Tongue (tissue), 3 donors: Measurements from ENCODE around the gene ATP13A3. TPM values are rescaled to one million over a fixed set of nuclear protein-coding genes. Genes with fewer than 3 reads are reported as not detected.

Experiments
- DNase-seq: peaks from one replicate; pipeline ENCODE4 v3.0.0-alpha.2; 2015
- small RNA-seq: library from RNA; depleted of rRNA; stranded (forward); fragments of <200 nt; gene quantifications from one replicate; pipeline ENCODE3, GENCODE V24; 2014; ENCODE audit warnings: low replicate concordance
- total RNA-seq: library from RNA; depleted of rRNA; stranded (reverse); fragments of >200 nt; gene quantifications from one replicate; pipeline ENCODE4 v1.2.3, GENCODE V29; 2014

Gene ATP13A3
- total RNA-seq, 1 donor from 2014 or later: 125 TPM

DNA sequence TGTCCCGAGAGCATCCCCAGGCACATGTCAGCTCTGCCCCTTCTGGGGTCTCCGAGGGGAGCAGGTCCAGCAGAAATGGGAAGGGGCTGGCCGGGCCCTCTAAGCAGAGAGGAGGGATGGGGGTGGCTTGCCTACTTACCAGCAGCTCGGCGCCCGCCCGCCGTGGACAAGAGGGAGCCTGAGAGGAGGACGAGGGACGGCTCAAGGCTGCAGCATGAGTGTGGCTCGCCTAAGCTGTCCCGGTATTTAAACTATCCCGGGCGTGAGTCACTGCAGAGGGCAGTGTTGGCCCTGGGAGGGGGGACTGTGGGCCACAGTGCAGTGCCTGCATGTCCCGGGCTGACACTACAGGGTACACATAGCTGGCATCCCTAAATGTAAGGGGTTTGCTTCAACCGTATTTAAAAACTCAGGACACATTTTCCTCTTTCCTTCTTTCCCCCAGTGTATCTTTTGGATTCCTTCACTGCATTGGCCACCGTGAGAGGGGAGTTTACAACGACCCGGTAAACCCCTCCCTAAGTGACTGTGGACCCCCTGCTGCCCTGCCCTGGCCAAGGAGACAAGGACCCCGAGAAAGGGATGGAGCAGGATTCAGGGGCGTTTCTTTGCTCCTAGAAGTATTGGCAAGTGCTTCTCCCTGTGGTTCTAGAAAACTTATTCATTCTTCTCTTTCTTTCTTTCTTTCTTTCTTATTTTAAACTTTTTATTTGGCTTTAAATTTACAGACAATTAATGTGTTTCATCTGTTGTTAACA lies 117.1 kb downstream of the ATP13A3 start, which contains the start of gene LRRC15:
LRRC15 (minus strand) TSS at position 222 of the 758 bp plus-strand sequence. CDS start 8,700 bp downstream, outside the sequence.
- no peak for DNase-seq

DNA sequence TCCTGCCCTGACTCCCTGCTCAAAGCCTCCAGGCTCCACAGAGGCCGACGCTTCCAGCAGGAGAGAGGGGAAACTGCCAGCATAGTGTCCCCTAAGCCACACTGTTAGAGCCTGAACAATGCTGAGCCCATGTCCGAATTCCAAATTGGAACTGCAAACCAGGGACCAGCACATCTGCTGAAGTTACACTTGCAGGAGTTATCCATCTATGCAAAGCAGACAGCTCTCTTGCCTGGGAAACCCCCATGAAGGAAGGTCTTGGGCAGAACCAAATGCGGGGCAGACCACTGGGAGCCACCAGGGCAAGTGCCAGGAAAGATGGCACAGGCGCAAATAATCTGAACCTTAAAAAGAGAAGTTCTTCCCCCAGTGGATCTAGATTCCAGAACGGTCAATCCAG lies 117.9 kb downstream of the ATP13A3 start:
- no peak for DNase-seq

DNA sequence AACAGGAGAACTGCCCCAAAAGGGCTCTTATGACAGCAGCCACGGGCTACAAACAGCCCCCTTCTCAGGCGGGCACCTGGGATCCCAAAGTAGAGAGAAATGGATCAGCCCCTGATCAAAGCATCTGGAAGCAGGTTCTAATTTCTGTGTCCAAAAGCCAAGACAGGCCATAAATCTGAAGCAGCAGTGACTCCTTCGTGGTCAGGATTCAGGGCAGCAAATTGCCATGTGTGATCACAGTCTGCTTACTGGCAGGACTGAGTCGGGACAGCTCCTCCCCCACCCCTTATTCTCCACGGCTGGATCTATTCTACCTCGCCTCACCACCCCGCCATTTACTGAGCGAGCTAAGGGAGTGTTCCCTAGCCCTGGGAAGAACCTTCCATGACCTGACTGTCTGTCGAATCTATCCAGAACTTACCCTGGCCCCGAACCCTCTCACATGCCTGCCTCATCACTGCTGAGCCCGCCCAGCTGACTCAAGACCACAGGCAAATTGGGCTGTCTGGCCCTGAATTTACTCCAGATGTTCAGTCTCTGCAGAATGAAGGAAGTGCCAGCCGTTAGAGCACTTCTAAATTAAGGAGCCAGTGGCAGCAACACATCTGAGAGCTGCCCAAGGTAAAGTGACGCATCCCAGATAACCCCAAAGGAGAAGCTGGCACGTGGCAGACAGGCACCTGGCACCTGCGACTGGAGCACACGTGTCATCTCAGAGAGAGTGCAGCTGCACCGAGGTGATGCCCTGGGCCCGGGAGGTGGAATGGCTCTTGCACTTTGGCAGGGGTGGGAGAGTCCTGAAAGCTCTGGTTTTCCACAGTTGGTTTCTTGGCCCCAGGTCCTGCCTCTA lies 118.6 kb downstream of the ATP13A3 start:
- DNase-seq: peak; percentile 32

DNA sequence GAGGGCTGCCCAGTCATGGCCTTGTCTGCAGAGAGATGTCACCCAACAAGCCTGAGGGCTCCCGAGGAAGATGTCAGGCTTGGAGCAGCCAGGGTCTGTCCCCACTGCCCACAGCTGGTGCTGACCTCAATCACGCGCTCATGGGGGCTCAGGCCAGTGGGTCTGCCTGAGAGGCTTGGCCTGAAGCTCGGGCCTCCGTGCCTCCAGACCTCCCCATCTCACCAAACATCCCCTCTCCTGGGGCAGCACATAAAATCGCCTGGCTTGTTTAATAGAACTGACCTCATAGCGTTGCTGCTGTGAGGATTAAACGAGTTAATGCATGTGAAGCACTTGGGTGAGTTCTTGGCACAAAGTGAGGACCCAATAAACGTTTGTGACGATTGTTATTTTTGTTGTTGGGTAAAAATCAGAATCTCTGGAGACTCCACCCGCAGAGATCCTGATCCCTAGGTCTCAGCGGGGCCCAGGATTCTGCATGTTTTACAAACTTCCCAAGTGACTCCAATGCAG lies 120.8 kb downstream of the ATP13A3 start:
- no peak for DNase-seq

DNA sequence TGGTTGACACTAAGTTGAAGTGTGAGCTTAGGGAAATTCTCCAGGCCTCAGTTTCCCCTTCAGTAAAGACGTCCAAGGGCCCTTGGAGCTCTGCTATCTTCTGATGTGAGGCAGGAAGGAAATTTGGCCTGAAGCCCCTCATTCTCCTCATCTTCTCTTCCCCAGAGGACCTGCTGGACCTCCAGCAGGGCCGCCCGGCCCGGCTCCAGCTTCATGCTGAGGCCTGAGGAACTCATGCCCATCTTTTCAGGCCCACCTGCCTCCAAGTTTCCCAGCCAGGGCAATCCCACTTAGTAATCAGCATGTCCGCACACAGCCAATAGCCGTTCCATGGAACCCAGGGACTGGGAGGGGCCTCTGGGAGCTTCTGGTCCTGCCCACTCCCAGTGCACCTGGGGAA lies 121.3 kb downstream of the ATP13A3 start:
- no peak for DNase-seq

DNA sequence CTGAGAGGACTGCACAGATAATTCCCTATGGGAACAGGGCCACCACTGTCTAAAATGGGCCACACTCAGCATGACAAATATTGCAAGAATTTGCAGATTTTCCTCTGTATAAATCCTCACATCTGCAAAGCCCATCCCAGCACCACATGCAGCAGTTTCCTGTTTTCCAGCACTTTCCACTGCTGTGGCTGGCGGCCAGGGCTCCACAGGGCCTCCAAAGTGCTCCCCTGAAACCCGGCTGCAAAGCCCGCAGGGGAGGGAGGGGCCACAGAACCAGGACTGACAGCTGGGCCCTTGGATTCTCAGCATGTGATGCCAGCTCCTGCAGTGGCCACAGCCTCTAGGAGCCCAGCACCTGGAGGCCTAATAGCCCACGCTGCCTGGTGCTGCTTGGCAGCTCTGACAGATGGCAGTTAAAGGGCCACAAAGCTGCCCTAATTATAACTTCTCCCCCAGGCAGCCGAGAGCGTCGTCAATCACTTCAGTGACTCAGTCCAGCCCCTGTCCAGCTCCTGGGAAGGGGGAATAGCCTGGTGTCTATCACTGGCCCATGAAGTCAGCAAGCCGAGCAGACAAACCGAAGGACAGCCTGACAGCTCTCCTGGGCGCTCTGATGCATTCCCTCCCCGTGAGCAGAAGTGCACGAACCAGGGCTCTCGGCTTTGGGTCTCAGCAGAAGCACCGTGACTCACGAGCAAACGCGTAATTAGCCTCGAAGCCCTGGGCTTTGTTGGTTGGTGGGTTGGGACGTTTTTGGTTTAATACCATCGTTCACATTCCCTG lies 122.0 kb downstream of the ATP13A3 start:
- peak; percentile 66 for DNase-seq

DNA sequence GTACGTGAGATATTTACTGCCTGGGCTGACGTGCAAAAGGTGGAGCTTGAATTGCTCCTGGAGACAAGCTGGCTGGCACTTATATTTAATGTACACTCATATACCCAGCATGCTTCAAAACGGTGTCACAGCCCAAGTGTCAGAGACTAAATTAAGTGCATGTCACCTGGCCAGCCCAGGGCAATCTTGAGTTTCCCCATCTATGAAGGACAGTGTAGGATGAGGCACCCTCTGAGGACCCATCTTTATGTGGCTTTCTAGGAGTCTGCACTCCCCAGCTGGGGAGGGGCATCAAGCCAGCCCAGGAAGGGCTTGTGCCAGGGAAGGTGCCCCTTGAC lies 122.5 kb downstream of the ATP13A3 start:
- DNase-seq: no peak

DNA sequence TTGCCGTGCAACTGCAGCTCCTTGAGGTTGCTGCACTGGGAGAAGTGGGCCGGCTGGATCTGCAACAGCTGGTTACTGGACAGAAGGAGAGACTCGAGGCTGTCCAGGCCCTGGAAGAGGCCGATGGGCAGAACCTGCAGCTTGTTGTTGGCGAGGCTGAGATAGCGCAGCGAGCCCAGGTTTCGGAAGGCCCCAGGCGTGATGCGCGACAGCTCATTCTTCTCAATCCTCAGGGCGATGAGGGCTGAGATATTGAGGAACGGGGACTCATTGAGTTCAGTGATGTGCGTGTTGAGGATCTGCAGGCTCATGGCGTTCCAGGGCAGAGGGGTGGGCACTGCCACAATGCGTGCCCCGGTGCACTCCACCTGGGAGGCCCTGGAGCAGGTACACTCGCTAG lies 126.2 kb downstream of the ATP13A3 start:
- no peak for DNase-seq

DNA sequence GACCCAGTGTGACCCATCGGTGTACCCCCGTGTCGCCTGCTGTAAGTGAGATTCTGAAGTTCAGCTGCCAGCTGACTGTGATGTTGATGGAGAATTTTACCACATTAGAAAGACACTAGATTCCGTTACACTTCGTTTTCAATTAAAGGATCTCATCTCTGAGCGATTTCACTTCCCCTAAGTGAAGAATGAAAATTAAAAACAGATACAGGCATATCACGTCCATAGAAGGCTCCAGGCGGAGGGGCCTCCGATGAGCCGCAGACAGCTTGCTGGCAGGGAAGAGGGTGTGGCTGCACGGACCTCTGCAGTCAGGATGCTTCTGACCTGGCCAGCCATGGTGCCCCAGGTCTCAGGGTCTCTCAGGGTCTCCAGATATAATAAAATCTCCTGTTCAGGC lies 129.1 kb downstream of the ATP13A3 start:
- DNase-seq: no peak

DNA sequence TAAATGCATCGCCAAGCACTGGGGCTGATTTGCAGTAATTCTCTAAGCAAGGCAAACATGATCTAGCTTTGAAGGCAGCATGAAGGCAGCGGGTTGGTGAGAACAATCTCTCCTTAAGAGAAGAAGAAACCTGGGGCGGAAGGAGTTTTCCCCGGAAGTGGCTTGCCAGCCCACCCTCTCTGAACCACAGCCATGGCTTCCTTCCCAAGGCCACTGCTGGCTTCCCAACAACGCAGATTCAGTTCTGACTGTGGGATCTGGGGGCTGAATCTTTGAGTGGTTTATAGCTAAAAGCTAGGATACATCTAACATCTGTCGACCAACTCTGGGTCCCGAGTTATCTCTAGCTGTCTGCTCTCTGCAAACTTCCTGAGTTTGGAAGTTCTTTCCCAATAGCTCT lies 131.4 kb downstream of the ATP13A3 start:
- no peak for DNase-seq

DNA sequence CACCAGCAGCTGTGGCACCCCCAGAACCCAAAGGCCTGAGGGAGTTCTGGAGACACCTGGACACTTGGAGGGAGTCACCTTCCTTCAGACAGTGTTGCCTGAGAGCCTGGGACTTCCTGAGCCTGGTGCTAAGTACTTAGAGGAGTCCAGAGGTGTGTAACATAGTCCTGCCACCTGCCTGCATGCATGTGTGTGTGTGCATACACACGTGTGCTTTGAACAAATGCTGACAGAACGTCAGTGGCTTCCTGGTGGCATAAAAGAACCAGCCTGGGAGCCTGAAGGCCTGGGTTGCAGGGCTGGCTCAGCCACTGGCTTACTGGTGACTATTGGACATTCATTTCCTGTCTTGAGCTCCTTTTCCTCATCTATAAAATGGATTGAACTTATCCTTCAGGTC lies 132.5 kb downstream of the ATP13A3 start:
- no peak for DNase-seq

Small RNAs within 50 kb of the gene (small RNA-seq; reads per million reads assigned to genes)
- gene AC108676.2: not detected
- not detected for gene RNU6-1101P

Other genes with a start within 250 kb of the ATP13A3 start
- not detected for gene CPN2, start 135.7 kb downstream of the ATP13A3 start, total RNA-seq
- gene LRRC15, start 117.3 kb downstream of the ATP13A3 start, total RNA-seq: 0.10 TPM
- gene GP5, start 87.7 kb downstream of the ATP13A3 start, total RNA-seq: 0.21 TPM
- 19.4 TPM for gene TMEM44, start 146.4 kb upstream of the ATP13A3 start, total RNA-seq
- gene LSG1, start 185.2 kb upstream of the ATP13A3 start, total RNA-seq: 31.9 TPM
- gene FAM43A, start 198.9 kb upstream of the ATP13A3 start, total RNA-seq: 19.9 TPM